ENCODE measurements around the gene TRIM63. TPM values are rescaled to one million over a fixed set of nuclear protein-coding genes. Genes with fewer than 3 reads are reported as not detected.

The TRIM63 gene
- total and polyA plus RNA-seq, 9 of the 15 experiments (the other 6 are each of a cell fraction or from before 2014, with no cell fraction given) = 0.08 to 0.57 (median 0.36) TPM

DNA sequence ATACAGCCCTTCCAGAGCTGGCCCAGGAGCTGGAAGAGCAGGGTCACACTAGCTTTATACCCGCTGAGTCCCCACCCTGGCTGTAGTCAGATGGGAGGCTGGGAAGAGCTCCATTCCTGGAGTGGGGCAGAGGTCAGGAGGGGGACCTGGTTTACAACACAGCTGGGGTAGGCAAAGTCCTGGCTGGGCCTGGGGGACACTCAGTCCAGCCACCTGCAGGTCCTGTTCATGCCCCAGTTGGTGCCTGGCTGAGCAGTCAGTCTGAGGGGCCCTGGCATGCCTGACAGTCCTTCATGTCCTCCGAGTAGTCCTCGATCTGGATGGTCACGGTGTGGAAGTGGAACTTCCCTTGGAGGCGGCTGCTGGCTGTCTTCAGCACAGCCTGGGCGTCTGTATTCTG is 28.5 kb downstream of the TRIM63 start:
- Histone ChIP-seq H3K9me3 (replicated peaks; ENCODE audit: control insufficient read depth, insufficient read depth, low read depth, low read length) (no peaks in the 10 kb centered on the region), H3K4me1 (replicated peaks in 1 of 2; ENCODE audit: control insufficient read depth in 2 of 2, insufficient read depth in 2 of 2, low read length in 2 of 2) (peaks cover 31 to 55% of the 10 kb centered on the region in 2 experiments), H3K27ac (ENCODE audit: extremely low read depth, low read depth, low read length) (no peak overlapping the region), H3K9me1 (ENCODE audit: control insufficient read depth, insufficient read depth, low read length) (no peaks in the 10 kb centered on the region), H2AFZ (ENCODE audit: low read depth, low read length) (no peak overlapping the region), H3K27me3 (ENCODE audit: control insufficient read depth in 2 of 2, insufficient read depth in 2 of 2, low read length in 2 of 2) (no peaks in the 10 kb centered on the region), H4K20me1 (replicated peaks; ENCODE audit: control insufficient read depth, insufficient read depth, low read length) (no peaks in the 10 kb centered on the region), H3K79me2 (ENCODE audit: control insufficient read depth, insufficient read depth, low read length) (peaks cover 8% of the 10 kb centered on the region; the same call in 2 of the 3 replicates), H3K4me3 (no peak overlapping the region), H3K9ac (ENCODE audit: insufficient read depth in 1 of 2, low read depth in 2 of 2, low read length in 2 of 2) (peak overlapping the region in 1 of 2 experiments; percentile 86; a peak in 3 of 4 replicates), H3K4me2 (ENCODE audit: insufficient read depth, low read length) (no peak overlapping the region), H3K36me3 (ENCODE audit: control insufficient read depth, insufficient read depth, low read length) (no peaks in the 10 kb centered on the region)
- no peak for FAIRE-seq
- ATAC-seq = no peak
- in situ Hi-C loops (cut with MboI) (no loop called here), intact Hi-C loops (cut with micrococcal nuclease) (no loop called here)
- ChIA-PET CTCF (ENCODE audit: low intra/inter-chr PET ratio) (no interaction called here), POLR2A (interaction anchor here (0.6 to 1.9 kb wide), 9 partner anchors 15 to 213 kb away, joined by 3 to 8 read pairs (median 4); no protein-coding TSS in a partner anchor)
- no TSS peak for BruUV-seq (replicated peaks)
- WGBS (ENCODE audit: insufficient coverage, low coverage, missing lambda C conversion rate) = 83% methylated on average over 6 of the region's 6 CpGs
- DNase-seq (ENCODE audit: extremely low read depth in 1 of 4, low spot score in 3 of 4) = no peak
- TF ChIP-seq, protein P1, sequence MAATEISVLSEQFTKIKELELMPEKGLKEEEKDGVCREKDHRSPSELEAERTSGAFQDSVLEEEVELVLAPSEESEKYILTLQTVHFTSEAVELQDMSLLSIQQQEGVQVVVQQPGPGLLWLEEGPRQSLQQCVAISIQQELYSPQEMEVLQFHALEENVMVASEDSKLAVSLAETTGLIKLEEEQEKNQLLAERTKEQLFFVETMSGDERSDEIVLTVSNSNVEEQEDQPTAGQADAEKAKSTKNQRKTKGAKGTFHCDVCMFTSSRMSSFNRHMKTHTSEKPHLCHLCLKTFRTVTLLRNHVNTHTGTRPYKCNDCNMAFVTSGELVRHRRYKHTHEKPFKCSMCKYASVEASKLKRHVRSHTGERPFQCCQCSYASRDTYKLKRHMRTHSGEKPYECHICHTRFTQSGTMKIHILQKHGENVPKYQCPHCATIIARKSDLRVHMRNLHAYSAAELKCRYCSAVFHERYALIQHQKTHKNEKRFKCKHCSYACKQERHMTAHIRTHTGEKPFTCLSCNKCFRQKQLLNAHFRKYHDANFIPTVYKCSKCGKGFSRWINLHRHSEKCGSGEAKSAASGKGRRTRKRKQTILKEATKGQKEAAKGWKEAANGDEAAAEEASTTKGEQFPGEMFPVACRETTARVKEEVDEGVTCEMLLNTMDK (IDR thresholded peaks at IDR 0.05; ENCODE audit: borderline replicate concordance, insufficient read depth, low read depth, low read length, poor library complexity, severe bottlenecking) = no peak
- TF ChIP-seq STAG1 (CRISPR knock-in tag; IDR thresholded peaks at IDR 0.05; ENCODE audit: borderline replicate concordance) = 0 out of 2 replicates have a peak, but pooled peaks have one; percentile 9
- TF ChIP-seq CXXC5 (CRISPR knock-in tag; IDR thresholded peaks at IDR 0.05) = no peak
- TF ChIP-seq, protein P2, sequence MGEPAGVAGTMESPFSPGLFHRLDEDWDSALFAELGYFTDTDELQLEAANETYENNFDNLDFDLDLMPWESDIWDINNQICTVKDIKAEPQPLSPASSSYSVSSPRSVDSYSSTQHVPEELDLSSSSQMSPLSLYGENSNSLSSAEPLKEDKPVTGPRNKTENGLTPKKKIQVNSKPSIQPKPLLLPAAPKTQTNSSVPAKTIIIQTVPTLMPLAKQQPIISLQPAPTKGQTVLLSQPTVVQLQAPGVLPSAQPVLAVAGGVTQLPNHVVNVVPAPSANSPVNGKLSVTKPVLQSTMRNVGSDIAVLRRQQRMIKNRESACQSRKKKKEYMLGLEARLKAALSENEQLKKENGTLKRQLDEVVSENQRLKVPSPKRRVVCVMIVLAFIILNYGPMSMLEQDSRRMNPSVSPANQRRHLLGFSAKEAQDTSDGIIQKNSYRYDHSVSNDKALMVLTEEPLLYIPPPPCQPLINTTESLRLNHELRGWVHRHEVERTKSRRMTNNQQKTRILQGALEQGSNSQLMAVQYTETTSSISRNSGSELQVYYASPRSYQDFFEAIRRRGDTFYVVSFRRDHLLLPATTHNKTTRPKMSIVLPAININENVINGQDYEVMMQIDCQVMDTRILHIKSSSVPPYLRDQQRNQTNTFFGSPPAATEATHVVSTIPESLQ (CRISPR knock-in tag; IDR thresholded peaks at IDR 0.05) = no peak
